GM18526 (cell line): ENCODE results near the gene LTA4H.

ENCODE experiments used
- POLR2A ChIP-seq: IDR thresholded peaks from 3 replicates; pipeline ENCODE4 v1.6.1; 2011; ENCODE audit not compliant: insufficient read length; ENCODE audit errors: extremely low read depth

The LTA4H gene

GRCh38 chr12:96046543-96047228 lies 11.3 kb upstream of the LTA4H start:
- no peak for TF ChIP-seq POLR2A

GRCh38 chr12:96045566-96045965 lies 10.2 kb upstream of the LTA4H start:
- no peak for TF ChIP-seq POLR2A

GRCh38 chr12:96044943-96045290 lies 9.5 kb upstream of the LTA4H start:
- no peak for TF ChIP-seq POLR2A

DNA sequence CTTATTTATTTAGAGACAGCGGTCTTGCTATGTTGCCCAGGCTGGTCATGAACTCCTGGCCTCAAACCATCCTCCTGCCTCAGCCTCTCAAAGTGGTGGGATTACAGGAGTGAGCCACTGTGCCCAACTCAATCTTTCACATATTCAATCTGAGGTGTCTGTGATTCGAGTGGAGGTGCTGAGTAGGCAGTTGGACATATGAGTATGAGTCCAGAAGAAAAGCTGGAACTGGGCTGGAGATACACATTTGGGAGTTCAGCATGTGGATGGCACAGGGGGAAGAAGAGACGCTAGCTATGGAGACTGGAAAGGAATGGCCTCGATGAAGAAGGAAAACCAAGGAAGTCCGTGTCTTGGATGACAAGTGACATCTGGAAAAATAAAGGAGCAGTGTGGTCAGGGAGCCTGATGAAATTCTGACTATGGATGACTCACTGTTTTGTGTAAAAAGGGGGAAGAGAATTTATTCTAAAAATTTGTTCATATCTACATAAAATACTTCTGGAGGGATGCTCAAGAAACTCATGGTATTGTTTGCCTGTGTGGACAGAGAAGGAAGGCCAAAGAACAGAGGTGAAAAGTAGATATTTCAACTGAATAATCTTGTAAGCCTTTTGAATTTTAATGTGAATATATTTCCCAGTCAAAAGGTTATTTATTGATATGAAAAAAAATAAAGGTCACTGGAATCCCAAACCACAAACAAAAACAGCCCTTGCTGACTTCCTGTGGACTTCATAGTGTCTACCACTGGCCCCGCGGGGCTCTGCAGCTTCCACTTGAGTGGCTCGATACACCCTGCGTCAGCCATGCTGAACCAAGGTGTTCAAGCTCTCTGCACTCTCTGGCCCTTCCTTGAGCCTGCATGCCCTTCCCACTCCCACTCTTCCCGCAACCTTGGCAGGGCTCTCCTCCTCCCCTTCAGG lies 8.9 kb upstream of the LTA4H start:
- TF ChIP-seq POLR2A: no peak

- no peak for TF ChIP-seq POLR2A
Observed at GRCh38 chr12:96041181-96041580, 5.8 kb upstream of the LTA4H start.

DNA sequence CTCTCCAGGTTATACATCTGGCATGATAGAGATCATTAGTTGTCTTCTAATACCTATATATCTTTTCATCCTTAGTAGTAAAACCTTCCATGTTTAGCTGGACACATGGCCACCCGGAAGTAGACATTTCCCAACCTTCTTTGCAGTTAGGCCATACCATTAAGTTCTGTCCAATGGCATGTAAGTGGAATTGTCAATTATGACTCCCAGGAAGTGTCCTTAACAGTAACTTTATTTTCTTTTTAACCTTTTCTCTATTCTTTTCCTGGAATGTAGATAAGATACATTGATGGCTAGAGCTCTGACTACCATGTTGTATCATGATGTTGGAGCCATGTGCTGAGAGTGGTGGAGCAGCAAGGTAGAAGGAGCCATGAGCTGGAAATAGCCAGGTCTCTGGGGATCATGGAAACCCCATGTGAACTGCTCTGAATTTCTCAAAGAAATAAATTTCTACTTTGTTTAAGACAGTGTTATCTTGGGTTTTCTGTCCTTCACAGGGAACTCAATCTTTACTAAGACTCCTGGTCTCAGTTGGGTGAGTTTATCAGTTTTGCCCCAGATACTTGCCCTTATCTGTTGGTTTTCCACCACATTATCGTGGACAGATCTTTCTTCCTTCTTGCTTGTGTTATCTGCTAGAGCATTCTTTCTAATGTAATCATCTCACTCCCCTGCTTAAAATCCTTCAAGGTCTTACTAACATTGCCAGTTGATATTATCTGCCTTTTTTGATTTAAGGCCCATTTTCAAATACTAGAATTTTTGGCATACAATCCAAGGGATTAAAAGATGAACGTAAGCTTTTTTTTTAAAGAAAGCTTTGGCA lies 5.1 kb upstream of the LTA4H start:
- TF ChIP-seq POLR2A: no peak

DNA sequence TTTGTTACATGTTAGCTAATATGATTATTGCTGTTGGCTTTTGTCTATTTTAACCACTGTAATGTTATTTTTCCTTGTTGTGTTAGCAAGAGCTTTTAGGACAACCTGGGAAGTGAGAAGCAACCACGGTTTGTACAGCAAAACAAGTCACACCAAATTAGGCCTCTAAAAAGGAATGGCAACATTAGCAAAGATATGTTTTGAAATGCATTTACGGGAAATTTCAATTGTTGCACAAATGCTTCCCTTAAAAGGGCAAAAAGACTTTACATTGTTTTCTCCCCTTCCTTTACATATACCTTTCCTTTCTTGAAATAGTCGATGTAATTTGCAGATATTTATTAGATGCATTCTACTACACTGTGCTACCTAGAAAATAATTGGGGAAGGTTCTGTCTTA lies 4.1 kb upstream of the LTA4H start:
- no peak for TF ChIP-seq POLR2A

GRCh38 chr12:96036765-96037455 lies 1.5 kb upstream of the LTA4H start:
- no peak for TF ChIP-seq POLR2A

GRCh38 chr12:96034621-96035282 lies 635 bp downstream of the LTA4H start:
- TF ChIP-seq POLR2A: no peak

- no peak for TF ChIP-seq POLR2A
Observed at GRCh38 chr12:96033549-96034389, 1.6 kb downstream of the LTA4H start.

- TF ChIP-seq POLR2A: no peak
Observed at GRCh38 chr12:96029826-96030225, 5.6 kb downstream of the LTA4H start.

GRCh38 chr12:96028538-96028937 lies 6.8 kb downstream of the LTA4H start:
- no peak for TF ChIP-seq POLR2A

- no peak for TF ChIP-seq POLR2A
Observed at GRCh38 chr12:96026331-96026730, 9.1 kb downstream of the LTA4H start.

DNA sequence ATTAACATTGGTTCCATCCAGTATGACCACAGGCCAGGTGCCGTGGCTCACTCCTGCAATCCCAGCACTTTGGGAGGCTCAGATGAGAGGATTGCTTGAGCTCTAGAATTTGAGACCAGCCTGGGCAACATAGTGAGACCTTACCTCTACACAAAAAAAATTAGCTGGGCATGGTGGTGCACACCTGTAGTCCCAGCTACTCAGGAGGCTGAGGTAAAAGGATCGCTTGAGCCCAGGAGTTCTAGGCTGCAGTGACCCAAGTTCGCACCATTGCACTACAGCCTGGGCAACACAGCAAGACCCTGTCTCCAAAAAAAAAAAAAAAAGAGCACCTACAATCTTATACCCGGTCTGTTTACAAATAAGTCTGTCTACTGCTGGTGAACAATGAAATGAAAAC lies 9.9 kb downstream of the LTA4H start:
- TF ChIP-seq POLR2A: no peak
